Brain pericyte (primary cell): ENCODE results near the gene EFCAB8.
"Not testable (repeated sequence)": the region's sequence is repeated elsewhere in the genome, so short reads cannot be mapped to it uniquely, and the experiment has no call there.

Experiments
- DNase-seq: peaks from one replicate; pipeline ENCODE4 v3.0.0-alpha.2; 2012; ENCODE audit warnings: low read depth, low spot score

EFCAB8 gene

GRCh38 chr20:32950539-32950938 lies 91.8 kb downstream of the EFCAB8 start:
- DNase-seq = not testable (repeated sequence)

DNA sequence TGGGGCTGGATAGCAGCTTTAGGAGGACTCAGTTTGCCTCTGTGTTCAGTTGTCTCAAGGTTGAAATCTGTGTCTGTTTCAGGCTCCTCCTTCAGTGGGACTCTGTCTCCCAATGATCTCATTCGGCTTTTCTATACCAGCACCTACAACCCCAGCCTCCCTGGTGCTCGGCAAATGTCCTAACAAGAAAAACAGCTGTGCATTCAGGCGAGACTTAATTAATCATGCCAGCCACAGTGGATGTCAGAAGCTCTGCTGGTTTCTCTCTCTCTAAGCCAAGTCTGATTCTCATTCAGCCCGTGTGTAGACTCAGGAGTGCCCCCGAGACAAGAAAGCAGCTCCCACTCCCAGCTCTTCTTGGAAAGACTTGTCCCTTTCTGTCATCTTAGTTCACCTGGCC lies 98.7 kb downstream of the EFCAB8 start:
- no peak for DNase-seq

- no peak for DNase-seq
These were observed 99.9 kb downstream of the EFCAB8 start for GRCh38 chr20:32958574-32958973.

GRCh38 chr20:32959351-32960221 lies 100.9 kb downstream of the EFCAB8 start:
- no peak for DNase-seq

- no peak for DNase-seq
These were observed 101.4 kb downstream of the EFCAB8 start for GRCh38 chr20:32960222-32960518.

DNA sequence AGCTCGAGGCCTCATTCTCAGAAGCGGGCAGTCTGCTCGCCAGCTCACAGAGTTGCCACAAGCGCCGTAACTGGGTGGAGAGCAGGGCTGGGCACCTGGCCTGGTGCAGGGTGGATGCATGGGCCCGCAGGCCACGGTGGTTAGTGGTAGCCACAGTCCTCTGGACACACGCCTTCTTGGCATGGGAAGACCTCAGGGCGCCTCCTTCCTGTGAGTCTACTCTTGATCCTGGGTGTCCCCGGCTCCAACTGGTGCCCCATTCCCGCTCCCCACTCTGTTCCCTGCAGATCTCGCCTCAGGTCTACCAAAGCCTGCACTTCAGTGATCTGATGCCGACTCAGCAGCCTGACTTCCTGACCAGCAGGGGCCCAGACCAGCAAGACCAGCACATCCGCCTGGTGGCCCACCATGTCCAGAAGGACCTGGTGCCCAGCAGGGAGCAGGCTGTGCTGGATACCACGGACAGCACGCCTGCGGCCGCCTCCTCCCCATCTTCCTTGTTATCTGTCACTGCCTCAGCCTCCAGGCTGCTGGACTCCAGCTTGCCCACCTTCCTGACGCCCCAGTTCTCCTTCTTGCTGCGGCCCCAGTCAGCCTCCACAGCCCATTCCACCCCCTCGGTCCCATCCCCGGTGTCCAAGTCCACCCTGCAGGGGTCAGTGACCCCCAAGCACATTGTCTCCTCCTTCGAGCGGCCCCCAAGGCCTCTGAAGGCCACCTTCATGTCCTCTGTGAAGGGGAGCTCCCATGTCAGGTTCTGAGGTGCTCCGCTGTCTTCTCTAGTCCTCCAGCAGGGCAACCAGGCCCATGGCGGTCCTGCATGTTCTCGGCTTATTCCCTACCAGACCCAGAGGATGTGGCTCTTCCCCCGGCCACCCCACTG lies 102.4 kb downstream of the EFCAB8 start:
- DNase-seq = no peak

DNA sequence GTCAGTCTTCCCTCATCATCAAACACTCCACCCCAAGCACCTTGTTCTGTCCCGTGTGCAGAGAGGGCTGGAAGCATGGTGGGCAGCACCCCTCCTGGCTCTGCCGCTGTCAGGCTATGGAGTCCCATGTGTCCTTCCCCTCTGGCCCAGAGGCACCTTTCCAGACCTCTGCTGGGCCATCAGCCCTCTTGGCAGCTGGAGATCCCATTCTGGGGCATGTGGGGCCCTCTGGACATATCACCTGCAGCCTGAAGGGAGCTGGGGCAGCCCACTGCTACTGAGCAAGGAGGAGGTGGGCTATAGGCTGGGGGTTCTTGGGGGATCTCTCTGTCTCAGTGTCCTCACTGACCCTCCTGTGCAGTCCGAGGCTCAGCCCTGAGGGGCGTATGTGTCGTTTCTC lies 103.3 kb downstream of the EFCAB8 start:
- no peak for DNase-seq

- DNase-seq = not testable (repeated sequence)
These were observed 103.9 kb downstream of the EFCAB8 start for GRCh38 chr20:32962646-32963045.

DNA sequence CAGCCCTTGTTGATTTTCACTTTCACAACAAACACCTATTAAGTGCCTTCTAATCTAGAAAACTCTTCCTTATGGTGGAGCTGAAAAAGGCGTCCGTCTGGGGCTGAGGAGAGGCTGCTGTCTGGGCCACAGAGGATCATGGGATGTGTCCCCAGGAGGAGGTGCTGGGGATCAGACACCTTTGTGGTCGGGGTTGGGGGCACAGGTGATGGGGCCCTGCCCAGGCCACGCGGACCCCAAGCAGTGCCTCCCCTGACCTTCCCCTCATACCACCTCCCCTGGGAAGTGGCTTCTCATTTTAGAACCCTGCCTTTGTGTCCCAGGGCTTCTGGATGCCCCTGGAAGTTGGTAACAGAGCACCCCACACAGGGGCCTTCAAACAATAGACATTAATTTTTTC lies 104.5 kb downstream of the EFCAB8 start:
- no peak for DNase-seq

DNA sequence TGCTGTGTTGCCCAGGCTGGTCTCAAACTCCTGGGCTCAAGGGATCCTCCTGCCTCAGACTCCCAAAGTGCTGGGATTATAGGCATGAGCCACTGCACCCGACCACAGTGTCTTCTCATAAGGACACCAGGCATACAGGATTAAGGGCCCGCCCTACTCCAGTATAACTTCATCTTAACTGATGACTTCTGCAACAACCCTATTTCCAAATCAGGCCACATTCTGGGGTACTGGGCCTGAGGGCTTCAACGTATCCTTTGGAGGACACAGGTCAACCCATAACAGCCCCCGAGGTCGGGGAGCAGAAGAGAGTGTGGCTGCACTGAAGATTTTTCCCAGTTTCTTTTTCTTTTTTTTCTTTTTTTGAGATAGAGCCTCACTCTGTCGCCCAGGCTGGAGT lies 105.9 kb downstream of the EFCAB8 start:
- DNase-seq = no peak

DNA sequence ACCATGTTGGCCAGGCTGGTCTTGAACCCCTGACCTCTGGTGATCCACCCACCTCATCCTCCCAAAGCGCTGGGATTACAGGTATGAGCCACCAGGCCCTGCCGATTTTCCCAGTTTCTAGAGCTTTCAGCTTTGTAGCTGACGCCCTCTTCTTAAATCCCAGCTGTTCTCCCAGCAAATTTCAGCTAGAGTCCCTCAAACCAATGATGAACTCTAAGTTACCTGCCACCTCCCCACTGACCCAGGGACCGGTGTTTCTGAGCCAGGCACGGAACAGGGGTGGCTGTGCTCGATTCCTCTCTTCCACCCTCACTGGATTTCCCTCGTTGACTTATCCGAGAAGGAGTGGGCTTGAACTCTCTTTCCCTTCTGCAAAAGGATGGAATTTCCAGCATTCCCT lies 106.4 kb downstream of the EFCAB8 start:
- no peak for DNase-seq

- no peak for DNase-seq
These were observed 107.1 kb downstream of the EFCAB8 start for GRCh38 chr20:32965581-32966373.

- DNase-seq = no peak
These were observed 107.7 kb downstream of the EFCAB8 start for GRCh38 chr20:32966382-32966781.

DNA sequence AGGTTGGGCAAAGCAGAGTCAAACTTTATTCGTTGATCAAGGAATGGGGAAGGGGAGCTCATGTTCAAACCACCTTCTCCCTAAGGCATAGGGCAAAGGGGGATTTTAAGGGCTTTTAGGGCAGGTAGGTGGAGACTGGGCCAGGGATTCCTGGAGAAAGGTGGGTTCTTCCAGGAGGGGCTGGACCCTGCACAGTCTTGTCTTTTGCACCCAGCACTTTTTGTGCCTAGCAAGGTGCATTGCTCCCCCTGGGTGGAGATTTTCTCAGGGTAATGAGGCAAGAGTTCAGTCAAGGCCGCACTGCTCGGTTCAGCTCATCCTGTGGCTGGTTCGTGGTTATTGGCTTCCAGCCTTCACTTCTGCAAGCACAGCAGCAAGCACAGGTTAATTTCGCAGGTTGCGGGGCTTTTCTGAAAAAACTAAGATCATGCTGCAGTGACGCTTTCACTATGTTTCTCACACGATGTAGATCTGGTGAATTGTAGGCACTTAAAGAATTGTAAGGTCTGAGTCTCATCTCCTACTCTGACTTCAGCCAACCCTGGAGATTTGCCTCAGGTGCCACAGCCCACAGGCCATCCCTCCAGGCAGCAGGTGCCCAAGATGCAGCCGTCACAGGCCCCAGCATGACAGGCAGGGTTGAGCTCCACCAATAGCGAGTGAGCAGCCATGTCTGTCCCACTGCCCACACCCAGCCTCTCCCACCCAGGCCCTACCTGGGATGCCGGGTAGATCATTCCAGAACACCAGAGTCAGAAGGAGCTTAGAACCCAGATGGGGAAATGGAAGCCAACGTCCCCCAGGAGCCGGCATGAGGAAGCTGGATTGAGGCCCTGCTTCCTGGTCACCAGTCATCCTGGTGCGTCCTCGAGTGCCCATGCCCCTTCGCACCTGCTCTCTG lies 108.4 kb downstream of the EFCAB8 start:
- DNase-seq = no peak

GRCh38 chr20:32967961-32968457 lies 109.3 kb downstream of the EFCAB8 start:
- DNase-seq = no peak

DNA sequence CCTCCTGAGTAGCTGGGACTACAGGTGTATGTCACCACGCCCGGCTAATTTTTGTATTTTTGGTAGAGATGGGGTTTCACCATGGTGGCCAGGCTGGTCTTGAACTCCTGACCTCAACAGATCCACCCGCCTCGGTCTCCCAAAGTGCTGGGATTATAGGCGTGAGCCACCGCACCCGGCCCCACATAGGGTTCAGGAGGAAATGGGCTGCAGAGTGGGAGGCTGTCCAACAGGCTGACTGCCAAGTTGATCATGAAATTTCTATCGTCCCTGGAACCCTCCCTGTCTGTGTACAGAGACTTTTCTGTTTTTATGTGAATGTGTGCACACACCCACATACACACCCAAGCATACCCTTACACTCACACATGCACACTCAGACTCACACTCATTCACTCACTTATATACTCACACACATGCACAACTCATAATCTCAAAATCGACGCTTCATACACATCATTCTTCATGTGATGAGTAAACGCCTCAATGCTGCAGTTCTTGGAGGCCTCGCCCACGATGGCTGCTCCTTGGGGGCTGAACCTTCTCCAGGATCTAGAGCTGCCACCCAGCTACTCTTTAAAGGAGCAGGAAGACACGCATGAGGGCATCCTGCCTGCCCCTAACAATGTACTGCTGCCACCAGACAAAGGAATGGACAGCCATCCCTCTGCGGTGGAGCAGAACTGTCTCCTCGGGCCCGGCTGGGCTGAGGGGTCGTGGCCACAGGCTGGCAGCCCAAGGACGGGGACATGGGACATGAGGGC lies 109.9 kb downstream of the EFCAB8 start:
- DNase-seq = no peak

- no peak for DNase-seq
These were observed 110.8 kb downstream of the EFCAB8 start for GRCh38 chr20:32969356-32970114.

DNA sequence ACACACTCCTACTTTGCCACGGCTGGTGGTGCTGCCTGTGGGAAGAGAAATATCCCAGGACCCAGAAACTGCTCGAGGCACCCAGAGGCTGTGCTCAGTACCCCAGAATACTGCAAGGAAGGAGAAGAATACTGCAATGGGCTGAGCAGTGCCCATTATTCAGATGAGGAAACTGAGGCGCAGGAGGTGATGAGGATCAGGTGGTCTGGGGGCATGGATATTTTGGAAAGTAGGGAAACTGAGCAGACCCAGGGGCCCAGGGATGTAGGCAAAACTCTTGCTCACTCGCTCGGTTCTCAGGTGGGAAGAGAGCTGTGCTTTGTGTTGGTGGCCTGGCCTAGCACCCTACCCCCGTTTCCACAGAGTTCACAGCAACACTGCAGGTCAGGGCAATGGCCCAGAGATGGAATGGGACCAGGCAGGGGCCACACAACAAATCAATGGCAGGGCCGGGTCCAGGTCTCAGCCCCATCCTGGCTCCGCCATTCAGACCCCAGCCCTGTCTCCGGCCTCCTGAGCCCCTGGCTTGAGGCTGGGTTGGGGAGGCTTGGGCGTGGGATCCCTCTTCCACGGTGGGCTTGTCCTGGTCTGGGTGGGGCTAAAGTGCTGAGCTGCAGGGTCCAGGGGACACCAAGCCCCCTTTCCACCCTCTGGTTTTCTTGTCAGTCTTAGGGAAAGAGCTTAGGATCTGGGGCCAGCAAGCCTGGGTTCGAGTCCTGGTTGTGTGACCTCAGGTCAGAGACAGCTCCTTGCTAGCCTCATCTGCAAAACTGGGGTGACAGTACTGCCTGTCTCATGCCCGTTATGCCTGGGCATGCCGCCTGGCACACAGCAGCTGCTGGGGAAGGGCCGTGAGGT lies 111.6 kb downstream of the EFCAB8 start:
- no peak for DNase-seq

GRCh38 chr20:32970973-32971300 lies 112.2 kb downstream of the EFCAB8 start:
- DNase-seq = no peak
